Lower leg skin (tissue), 4 donors: ENCODE results near the gene PARN. TPM values are rescaled to one million over a fixed set of nuclear protein-coding genes. Genes with fewer than 3 reads are reported as not detected.

Experiments used
- DNase-seq, 2 donors: peaks; one replicate each; pipeline ENCODE4 v3.0.0-alpha.2; 2019; ENCODE audit warnings: low spot score in 2 of 2
- H3K4me3 ChIP-seq: fragments of 200-600 bp; sonication (generic); 2 replicates; pipeline ENCODE4 v1.5.1; 2017; ENCODE audit warnings: mild to moderate bottlenecking, low read depth; ENCODE audit not compliant: poor library complexity, severe bottlenecking
- POLR2A ChIP-seq, 2 donors: fragments of 450-650 bp; IDR thresholded peaks; one replicate each; pipeline ENCODE4 v1.6.1; 2016 to 2017; ENCODE audit warnings: antibody characterized with exemption in 2 of 2, mild to moderate bottlenecking in 1 of 2, moderate library complexity in 1 of 2
- WGBS, 2 donors: methylation state at CpG; one replicate each; pipeline ENCODE4 v1.1.5; 2018; 5-methylcytosine and 5-hydroxymethylcytosine counted together
- intact Hi-C: fragments of 100-400 bp; cut with DNase I; formaldehyde crosslinking; loops from one replicate; pipeline ENCODE4 v1.15.0; 2023; ENCODE audit warnings: low total_unique reads
- total RNA-seq, 4 donors: library from RNA; depleted of rRNA; stranded (reverse); fragments of >200 nt; gene quantifications; one replicate each; pipeline ENCODE4 v1.1.0, GENCODE V29; 2016
- TF ChIP-seq, protein P1 (sequence below), 3 donors: fragments of 450-650 bp; IDR thresholded peaks; one replicate each; pipeline ENCODE4 v1.5.1; 2016; ENCODE audit warnings: antibody characterized with exemption in 3 of 3, mild to moderate bottlenecking in 3 of 3, moderate library complexity in 2 of 3

The PARN gene
- total RNA-seq, 4 donors from 2014 or later: 23.4 to 28.7 (median 25.4) TPM

GRCh38 chr16:14609716-14610115 lies 20.3 kb downstream of the PARN start:
- no peak for DNase-seq
- no peak overlapping the region for H3K4me3 ChIP-seq
- WGBS, 2 donors: 94 to 95% methylated on average over 6 of the region's 6 CpGs
- intact Hi-C loops: no loop called here
- TF ChIP-seq, protein P1, sequence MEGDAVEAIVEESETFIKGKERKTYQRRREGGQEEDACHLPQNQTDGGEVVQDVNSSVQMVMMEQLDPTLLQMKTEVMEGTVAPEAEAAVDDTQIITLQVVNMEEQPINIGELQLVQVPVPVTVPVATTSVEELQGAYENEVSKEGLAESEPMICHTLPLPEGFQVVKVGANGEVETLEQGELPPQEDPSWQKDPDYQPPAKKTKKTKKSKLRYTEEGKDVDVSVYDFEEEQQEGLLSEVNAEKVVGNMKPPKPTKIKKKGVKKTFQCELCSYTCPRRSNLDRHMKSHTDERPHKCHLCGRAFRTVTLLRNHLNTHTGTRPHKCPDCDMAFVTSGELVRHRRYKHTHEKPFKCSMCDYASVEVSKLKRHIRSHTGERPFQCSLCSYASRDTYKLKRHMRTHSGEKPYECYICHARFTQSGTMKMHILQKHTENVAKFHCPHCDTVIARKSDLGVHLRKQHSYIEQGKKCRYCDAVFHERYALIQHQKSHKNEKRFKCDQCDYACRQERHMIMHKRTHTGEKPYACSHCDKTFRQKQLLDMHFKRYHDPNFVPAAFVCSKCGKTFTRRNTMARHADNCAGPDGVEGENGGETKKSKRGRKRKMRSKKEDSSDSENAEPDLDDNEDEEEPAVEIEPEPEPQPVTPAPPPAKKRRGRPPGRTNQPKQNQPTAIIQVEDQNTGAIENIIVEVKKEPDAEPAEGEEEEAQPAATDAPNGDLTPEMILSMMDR (IDR thresholded peaks at IDR 0.05): no peak
- no peak for TF ChIP-seq POLR2A (IDR thresholded peaks at IDR 0.05)

GRCh38 chr16:14608604-14609003 lies 21.5 kb downstream of the PARN start:
- TF ChIP-seq, protein P1 (IDR thresholded peaks at IDR 0.05): no peak
- no peak for TF ChIP-seq POLR2A (IDR thresholded peaks at IDR 0.05)
- no peak overlapping the region for H3K4me3 ChIP-seq
- WGBS, 2 donors: 74 to 84% methylated on average over 6 of the region's 6 CpGs
- DNase-seq: no peak
- intact Hi-C loops: no loop called here

DNA sequence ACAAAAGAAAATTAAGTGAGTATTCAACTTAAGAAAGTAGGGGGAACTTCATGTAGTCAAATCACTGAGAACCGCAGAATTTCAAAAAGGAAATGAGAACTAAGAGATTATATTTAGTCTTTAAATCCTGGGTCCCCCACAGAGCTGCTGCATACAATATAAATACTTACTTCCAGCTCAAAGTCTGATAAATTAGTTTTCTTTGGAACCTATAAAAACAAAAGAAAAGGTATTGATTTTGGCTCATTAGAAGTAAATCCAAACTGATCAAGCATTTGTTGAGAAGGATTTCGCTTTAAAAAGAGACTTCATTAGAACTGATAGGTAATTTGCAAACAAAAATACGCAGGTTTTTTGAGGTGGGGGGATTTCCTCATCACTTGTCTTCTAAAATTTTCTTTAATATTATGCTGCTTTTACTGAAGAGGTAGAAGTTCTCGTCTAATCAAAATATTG lies 21.9 kb downstream of the PARN start:
- TF ChIP-seq, protein P1 (IDR thresholded peaks at IDR 0.05): no peak
- TF ChIP-seq POLR2A (IDR thresholded peaks at IDR 0.05): no peak
- no peak overlapping the region for H3K4me3 ChIP-seq
- no peak for DNase-seq
- intact Hi-C loops: no loop called here
- WGBS, 2 donors: 85 to 90% methylated on average over 4 of the region's 4 CpGs

DNA sequence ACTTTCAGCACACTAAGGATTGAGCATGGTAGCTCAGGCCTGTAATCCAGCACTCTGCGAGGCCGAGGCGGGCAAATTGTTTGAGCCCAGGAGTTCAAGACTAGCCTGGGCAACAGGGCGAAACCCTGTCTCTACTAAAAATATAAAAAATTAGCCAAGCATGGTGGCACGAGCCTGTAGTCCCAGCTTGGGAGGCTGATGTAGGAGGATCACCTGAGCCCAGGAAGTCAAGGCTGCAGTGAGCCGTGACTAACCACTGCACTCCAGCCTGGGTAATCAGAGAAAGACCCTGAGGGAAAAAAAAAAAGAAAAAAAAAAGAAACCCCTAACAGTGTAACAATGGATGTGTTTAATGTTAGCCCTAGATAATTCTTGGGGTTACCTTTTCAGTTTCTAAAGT lies 24.0 kb downstream of the PARN start:
- WGBS, 2 donors: 88 to 90% methylated on average over 6 of the region's 6 CpGs
- DNase-seq: no peak
- intact Hi-C loops: no loop called here
- no peak for TF ChIP-seq POLR2A (IDR thresholded peaks at IDR 0.05)
- TF ChIP-seq, protein P1 (IDR thresholded peaks at IDR 0.05): no peak
- H3K4me3 ChIP-seq: no peak overlapping the region

DNA sequence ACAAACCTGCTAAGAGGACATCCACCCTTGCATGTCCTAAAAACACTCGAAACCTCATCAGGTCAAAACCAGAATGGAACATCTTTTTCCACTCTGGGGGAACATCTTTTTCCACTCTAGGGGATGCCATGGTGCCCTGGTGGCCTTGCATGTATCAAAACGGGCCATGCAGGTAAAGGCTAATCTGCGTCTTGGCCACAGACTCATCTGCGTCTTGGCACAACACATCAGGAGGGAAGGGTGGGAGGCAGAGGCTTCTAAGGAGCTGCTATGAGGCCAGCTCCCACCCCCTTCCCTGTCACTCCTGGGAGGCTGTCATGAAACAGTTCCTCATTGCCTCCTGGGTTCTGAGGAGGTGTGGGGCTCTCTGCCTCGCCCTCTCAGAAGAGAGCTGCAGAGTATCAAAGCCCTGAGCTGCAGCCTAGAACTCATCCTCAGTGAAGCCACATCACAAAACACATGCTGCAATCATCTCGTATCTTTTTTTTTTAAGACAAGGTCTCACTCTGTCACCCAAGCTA lies 27.6 kb downstream of the PARN start:
- no peak for TF ChIP-seq POLR2A (IDR thresholded peaks at IDR 0.05)
- TF ChIP-seq, protein P1 (IDR thresholded peaks at IDR 0.05): no peak
- intact Hi-C loops: no loop called here

DNA sequence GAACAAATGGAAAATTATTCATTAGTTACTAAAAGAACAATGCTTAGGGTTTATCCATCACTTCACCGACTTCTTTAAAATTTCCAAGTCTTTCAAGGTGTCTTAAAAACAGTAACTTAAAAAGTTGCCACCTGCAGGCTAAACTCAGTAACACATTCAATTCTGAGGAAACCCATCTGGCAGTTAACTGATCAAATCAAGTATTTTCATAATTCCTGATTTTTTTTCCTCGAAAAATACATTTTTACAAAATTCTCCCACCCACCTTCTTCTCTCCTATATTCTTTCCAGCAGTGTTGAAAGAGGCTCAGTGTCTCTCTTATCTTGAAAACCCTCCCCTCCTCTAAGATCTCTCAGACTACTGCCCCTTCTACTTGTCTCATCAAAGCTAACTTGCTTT lies 29.9 kb downstream of the PARN start:
- 48 to 57% methylated on average over 2 of the region's 2 CpGs for WGBS, 2 donors
- no peak overlapping the region for H3K4me3 ChIP-seq

More for the DNA sequence above, 27.6 kb downstream of the PARN start:
- no peak overlapping the region for H3K4me3 ChIP-seq
- 91 to 94% methylated on average over 6 of the region's 6 CpGs for WGBS, 2 donors
- DNase-seq: no peak

More for the DNA sequence above, 29.9 kb downstream of the PARN start:
- intact Hi-C loops: no loop called here
- no peak for DNase-seq
- TF ChIP-seq POLR2A (IDR thresholded peaks at IDR 0.05): no peak
- TF ChIP-seq, protein P1 (IDR thresholded peaks at IDR 0.05): no peak
